CD4-positive, alpha-beta T cell treated with Interleukin-4 for 4 hours (primary cell): ENCODE data around the gene LNPEP.

Experiments used
- DNase-seq: peaks from one replicate; pipeline ENCODE4 v3.0.0-alpha.2; 2020

LNPEP gene

GRCh38 chr5:96935559-96936430 is at the start of gene LNPEP:
TSS of gene LNPEP (plus strand) at chr5:96936080. CDS start at chr5:96936156, 76 bp downstream.
- peak; percentile 97 for DNase-seq

- DNase-seq: peak; percentile 32
These were observed 42.5 kb upstream of the LNPEP start for GRCh38 chr5:96893342-96893741.

- DNase-seq: peak; percentile 72
These were observed 39.6 kb upstream of the LNPEP start for GRCh38 chr5:96896276-96896675.

GRCh38 chr5:96896806-96897205 is 39.1 kb upstream of the LNPEP start:
- no peak for DNase-seq

GRCh38 chr5:96901384-96901783 is 34.5 kb upstream of the LNPEP start:
- DNase-seq: no peak

- DNase-seq: no peak
These were observed 34.0 kb upstream of the LNPEP start for GRCh38 chr5:96901841-96902240.

- DNase-seq: no peak
These were observed 33.0 kb upstream of the LNPEP start for GRCh38 chr5:96902876-96903275.

GRCh38 chr5:96903300-96903699 is 32.6 kb upstream of the LNPEP start:
- DNase-seq: no peak

- no peak for DNase-seq
These were observed 31.6 kb upstream of the LNPEP start for GRCh38 chr5:96904054-96904931.

GRCh38 chr5:96905864-96906263 is 30.0 kb upstream of the LNPEP start:
- no peak for DNase-seq

GRCh38 chr5:96909003-96909402 is 26.9 kb upstream of the LNPEP start:
- no peak for DNase-seq

- no peak for DNase-seq
These were observed 26.4 kb upstream of the LNPEP start for GRCh38 chr5:96909435-96909834.

- no peak for DNase-seq
These were observed 24.7 kb upstream of the LNPEP start for GRCh38 chr5:96911139-96911538.

GRCh38 chr5:96913233-96913632 is 22.6 kb upstream of the LNPEP start:
- no peak for DNase-seq

- no peak for DNase-seq
These were observed 16.1 kb upstream of the LNPEP start for GRCh38 chr5:96919754-96920197.

GRCh38 chr5:96920744-96921355 is 15.0 kb upstream of the LNPEP start:
- DNase-seq: no peak

GRCh38 chr5:96922499-96923244 is 13.2 kb upstream of the LNPEP start:
- no peak for DNase-seq

- no peak for DNase-seq
These were observed 11.8 kb upstream of the LNPEP start for GRCh38 chr5:96924016-96924443.

- DNase-seq: no peak
These were observed 9.6 kb upstream of the LNPEP start for GRCh38 chr5:96926276-96926675.

- no peak for DNase-seq
These were observed 8.9 kb upstream of the LNPEP start for GRCh38 chr5:96927008-96927407.

- no peak for DNase-seq
These were observed 6.8 kb upstream of the LNPEP start for GRCh38 chr5:96928931-96929708.

- no peak for DNase-seq
These were observed 5.8 kb upstream of the LNPEP start for GRCh38 chr5:96930058-96930457.
